Measurements from ENCODE around the gene EFEMP2. TPM values are rescaled to one million over a fixed set of nuclear protein-coding genes. Genes with fewer than 3 reads are reported as not detected.

The EFEMP2 gene
- total RNA-seq, 1 experiment from 2014 or later, result 26.2 TPM

- Histone ChIP-seq H3K4ac (ENCODE audit: low read depth, low read length) (no peak within 1 kb of the TSS), H3K79me1 (ENCODE audit: insufficient read depth, low read depth, low read length, poor library complexity, severe bottlenecking) (no peaks in the 10 kb centered on the region), H3K23me2 (ENCODE audit: insufficient read length, low read depth, low read length, poor library complexity, severe bottlenecking) (peaks cover 11% of the 10 kb centered on the region), H3K79me2 (ENCODE audit: insufficient read depth, low read length) (no peaks in the 10 kb centered on the region), H2BK5ac (ENCODE audit: insufficient read length, low read length) (no peak within 1 kb of the TSS), H3K56ac (ENCODE audit: insufficient read length, low read depth, low read length) (no peak within 1 kb of the TSS), H3K27ac (ENCODE audit: insufficient read length, low read depth, low read length) (no peak within 1 kb of the TSS), H2AK5ac (ENCODE audit: insufficient read length, low read length) (no peak within 1 kb of the TSS), H3T11ph (ENCODE audit: low read length) (no peak within 1 kb of the TSS), H4K20me1 (ENCODE audit: control insufficient read depth, insufficient read depth, insufficient read length) (no peaks in the 10 kb centered on the region), H4K8ac (replicated peaks; ENCODE audit: insufficient read length, low read depth, low read length) (no peak within 1 kb of the TSS), H3K4me2 (ENCODE audit: insufficient read depth, insufficient read length, low read length) (peak within 1 kb of the TSS; percentile 60), H4K5ac (ENCODE audit: insufficient read length, low read depth, low read length) (no peak within 1 kb of the TSS), H3K14ac (ENCODE audit: insufficient read depth, low read length) (peak within 1 kb of the TSS; percentile 92), H2AFZ (ENCODE audit: low read length) (no peak within 1 kb of the TSS), H2BK12ac (ENCODE audit: insufficient read length, low read depth, low read length) (no peak within 1 kb of the TSS), H3K4me1 (ENCODE audit: insufficient read depth, low read length) (no peaks in the 10 kb centered on the region; the same call in 1 of the 2 replicates), H3K27me3 (ENCODE audit: insufficient read depth, low read length) (no peaks in the 10 kb centered on the region), H3K9me3 (ENCODE audit: control insufficient read depth, low read depth, low read length) (no peaks in the 10 kb centered on the region), H2BK120ac (ENCODE audit: low read depth, low read length, poor library complexity, severe bottlenecking) (no peak within 1 kb of the TSS), H3K23ac (ENCODE audit: insufficient read length, low read depth, low read length) (no peak within 1 kb of the TSS), H2BK20ac (ENCODE audit: low read depth, low read length, poor library complexity, severe bottlenecking) (no peak within 1 kb of the TSS), H4K91ac (ENCODE audit: insufficient read length, low read depth, low read length) (no peak within 1 kb of the TSS), H3K9ac (ENCODE audit: extremely low read depth, insufficient read length, low read length) (peak within 1 kb of the TSS; percentile 81), H3K18ac (ENCODE audit: insufficient read length, low read depth, low read length) (peak within 1 kb of the TSS; percentile 56), H2BK15ac (ENCODE audit: low read depth, low read length) (no peak within 1 kb of the TSS)
- peaks cover 4% of the 10 kb centered on the region for H3K27me3 Mint-ChIP-seq (ENCODE audit: low read depth)
- no peaks in the 10 kb centered on the region; a peak in 1 of 5 replicates for H3K9me3 Mint-ChIP-seq
- H3K36me3 Mint-ChIP-seq (ENCODE audit: insufficient read depth in 1 of 3, low read depth in 3 of 3), result peaks cover 1 to 23% (median 23%) of the 10 kb centered on the region in 3 experiments; a peak in 6 of 7 replicates
- H3K4me1 Mint-ChIP-seq, result peaks cover 21 to 28% of the 10 kb centered on the region in 2 experiments
- no peak for DNase-seq
- H3K27ac Mint-ChIP-seq, result peak within 1 kb of the TSS in 2 of 3 experiments; percentile 72 to 86; a peak in 2 of 7 replicates
- TF ChIP-seq CTCF (conservative IDR thresholded peaks at IDR 0.05), result no peak
- H3K4me3 Mint-ChIP-seq, result peak within 1 kb of the TSS; percentile 84 to 93
- WGBS (ENCODE audit: extremely low coverage, insufficient read length, low lambda C conversion rate), result no CpG with 5 or more reads among the region's 77 CpGs
These were observed 45.9 kb upstream of the EFEMP2 start, which contains the start of gene C11orf68 for GRCh38 chr11:65918211-65919140. C11orf68 (minus strand) TSS chr11:65919062; CDS start chr11:65919031, 31 bp downstream.

All from H9 (cell line).